GM23248 (cell line): ENCODE results near the gene LRMDA. TPM values are rescaled to one million over a fixed set of nuclear protein-coding genes. Genes with fewer than 3 reads are reported as not detected.

Experiments used
- DNase-seq: peaks from one replicate; pipeline ENCODE4 v3.0.0-alpha.2; 2015
- H2AFZ ChIP-seq: fragments of 200-600 bp; sonication (generic); 2 replicates; pipeline ENCODE4 v1.6.1; 2016; ENCODE audit warnings: antibody characterized with exemption
- H3F3A ChIP-seq: fragments of 200-600 bp; sonication (generic); 2 replicates; pipeline ENCODE4 v1.6.1; 2016; ENCODE audit warnings: mild to moderate bottlenecking, antibody characterized with exemption, mixed run types; ENCODE audit not compliant: insufficient read depth
- H3K27ac ChIP-seq: fragments of 200-600 bp; sonication (generic); 2 replicates; pipeline ENCODE4 v1.5.1; 2016; ENCODE audit warnings: mild to moderate bottlenecking
- H3K27me3 ChIP-seq: fragments of 200-600 bp; sonication (generic); replicated peaks from 2 replicates; pipeline ENCODE4 v1.6.1; 2016; ENCODE audit warnings: mild to moderate bottlenecking; ENCODE audit not compliant: insufficient read depth
- H3K36me3 ChIP-seq: fragments of 200-600 bp; sonication (generic); 2 replicates; pipeline ENCODE4 v1.6.1; 2016; ENCODE audit warnings: low read depth, mild to moderate bottlenecking
- H3K4me1 ChIP-seq: fragments of 200-600 bp; sonication (generic); 2 replicates; pipeline ENCODE4 v1.6.1; 2016; ENCODE audit warnings: mild to moderate bottlenecking; ENCODE audit not compliant: insufficient read depth
- H3K4me2 ChIP-seq: fragments of 200-600 bp; sonication (generic); one replicate; pipeline ENCODE4 v1.6.1; 2016; ENCODE audit warnings: mild to moderate bottlenecking; ENCODE audit not compliant: unreplicated experiment
- H3K4me3 ChIP-seq: fragments of 200-600 bp; sonication (generic); 2 replicates; pipeline ENCODE4 v1.5.1; 2016; ENCODE audit warnings: mild to moderate bottlenecking
- H3K79me2 ChIP-seq: fragments of 200-600 bp; sonication (generic); 2 replicates; pipeline ENCODE4 v1.6.1; 2016; ENCODE audit warnings: mild to moderate bottlenecking; ENCODE audit not compliant: insufficient read depth
- H3K9ac ChIP-seq: fragments of 200-600 bp; sonication (generic); 2 replicates; pipeline ENCODE4 v1.6.1; 2016; ENCODE audit warnings: mild to moderate bottlenecking
- H3K9me2 ChIP-seq: fragments of 200-600 bp; sonication (generic); 2 replicates; pipeline ENCODE4 v1.6.1; 2016; ENCODE audit warnings: mixed run types, mild to moderate bottlenecking, moderate library complexity; ENCODE audit not compliant: insufficient read depth
- H3K9me3 ChIP-seq: fragments of 200-600 bp; sonication (generic); one replicate; pipeline ENCODE4 v1.6.1; 2017; ENCODE audit warnings: low read depth
- H4K20me1 ChIP-seq: fragments of 200-600 bp; sonication (generic); 2 replicates; pipeline ENCODE4 v1.6.0; 2016; ENCODE audit not compliant: insufficient read depth
- EZH2 ChIP-seq: fragments of 200-600 bp; sonication (generic); IDR thresholded peaks from 2 replicates; pipeline ENCODE4 v1.6.1; 2018; ENCODE audit warnings: antibody characterized with exemption, mild to moderate bottlenecking; ENCODE audit not compliant: insufficient read depth, poor library complexity, severe bottlenecking
- EZH2phosphoT487 ChIP-seq: fragments of 200-600 bp; sonication (generic); IDR thresholded peaks from 2 replicates; pipeline ENCODE4 v1.6.1; 2018; ENCODE audit warnings: antibody characterized with exemption, moderate library complexity, mild to moderate bottlenecking, low read depth; ENCODE audit not compliant: insufficient read depth
- WGBS, 2 experiments: methylation state at CpG; one replicate each; pipeline ENCODE4 v1.1.6; 2015 to 2017; ENCODE audit warnings: low lambda C conversion rate in 2 of 2, low coverage in 1 of 2; ENCODE audit errors: missing lambda C conversion rate in 2 of 2; 5-methylcytosine and 5-hydroxymethylcytosine counted together
- in situ Hi-C: fragments of 300-500 bp; cut with MboI; formaldehyde crosslinking; loops from 2 replicates; pipeline ENCODE4 v1.15.0; 2020
- polyA plus RNA-seq: library from polyadenylated mRNA; unstranded; fragments of >200 nt; fragmentation: Nextera tagmentation; extraction: Ambion mirVana; gene quantifications from 2 replicates; pipeline ENCODE4 v1.2.1, GENCODE V29; 2016
- total RNA-seq: library from RNA; depleted of rRNA; stranded (reverse); fragments of >200 nt; shearing (Covaris generic); gene quantifications from 2 replicates; pipeline ENCODE4 v1.2.3, GENCODE V29; 2014

The LRMDA gene
- total and polyA plus RNA-seq, 2 experiments from 2014 or later, result 2.6 TPM; not detected in 1

- H4K20me1 ChIP-seq, result no peaks in the 10 kb centered on the region
- H3K9me3 ChIP-seq, result peaks cover 3% of the 10 kb centered on the region
- no peaks in the 10 kb centered on the region for H3K79me2 ChIP-seq
- 0 out of 2 replicates have a peak, but pooled peaks cover 4% of the 10 kb centered on the region for H3K4me1 ChIP-seq
- TF ChIP-seq EZH2phosphoT487 (no peak), EZH2 (no peak)
- H3K27me3 ChIP-seq, result no peaks in the 10 kb centered on the region
- no peak overlapping the region for H3K4me2 ChIP-seq
- H3K9me2 ChIP-seq, result no peaks in the 10 kb centered on the region
- H3F3A ChIP-seq, result peaks cover 22% of the 10 kb centered on the region
- DNase-seq, result no peak
- in situ Hi-C loops, result no loop called here
- no peak overlapping the region for H3K4me3 ChIP-seq
- H3K27ac ChIP-seq, result 0 out of 2 replicates have a peak overlapping the region, but pooled peaks have one; percentile 20
- no peak overlapping the region for H3K9ac ChIP-seq
- H2AFZ ChIP-seq, result no peak overlapping the region
- no peaks in the 10 kb centered on the region for H3K36me3 ChIP-seq
These were observed 1059.8 kb downstream of the LRMDA start for GRCh38 chr10:76491216-76491615.

- Histone ChIP-seq H2AFZ (no peak overlapping the region), H3K4me2 (no peak overlapping the region), H3K4me1 (0 out of 2 replicates have a peak, but pooled peaks cover 4% of the 10 kb centered on the region), H3F3A (peaks cover 22% of the 10 kb centered on the region), H3K9me2 (no peaks in the 10 kb centered on the region), H3K27me3 (no peaks in the 10 kb centered on the region), H3K9ac (no peak overlapping the region), H3K9me3 (peaks cover 3% of the 10 kb centered on the region), H3K79me2 (no peaks in the 10 kb centered on the region), H4K20me1 (no peaks in the 10 kb centered on the region), H3K4me3 (no peak overlapping the region), H3K27ac (peak overlapping the region; percentile 44), H3K36me3 (no peaks in the 10 kb centered on the region)
- in situ Hi-C loops, result no loop called here
- DNase-seq, result peak; percentile 87
- whole genome bisulfite sequencing, 2 experiments, result 6 to 8% methylated on average over 3 of the region's 3 CpGs
- TF ChIP-seq EZH2phosphoT487 (no peak), EZH2 (no peak)
These were observed 1060.6 kb downstream of the LRMDA start for GRCh38 chr10:76492026-76492425.

GRCh38 chr10:76492678-76493472 lies 1061.5 kb downstream of the LRMDA start:
- Histone ChIP-seq H3K4me3 (no peak overlapping the region), H3K79me2 (no peaks in the 10 kb centered on the region), H3K9me3 (peaks cover 2% of the 10 kb centered on the region), H3K4me2 (no peak overlapping the region), H3K9ac (no peak overlapping the region), H3K36me3 (no peaks in the 10 kb centered on the region), H3K27ac (peak overlapping the region; percentile 44), H3K9me2 (no peaks in the 10 kb centered on the region), H2AFZ (no peak overlapping the region), H3F3A (peaks cover 22% of the 10 kb centered on the region), H3K27me3 (no peaks in the 10 kb centered on the region), H3K4me1 (0 out of 2 replicates have a peak, but pooled peaks cover 4% of the 10 kb centered on the region), H4K20me1 (no peaks in the 10 kb centered on the region)
- in situ Hi-C loops, result no loop called here
- no peak for DNase-seq
- no peak for TF ChIP-seq EZH2
- TF ChIP-seq EZH2phosphoT487, result no peak
- 75 to 86% methylated on average over 5 of the region's 5 CpGs for WGBS, 2 experiments

GRCh38 chr10:76497666-76498065 lies 1066.2 kb downstream of the LRMDA start:
- no peaks in the 10 kb centered on the region for H3K9me3 ChIP-seq
- H3K79me2 ChIP-seq, result no peaks in the 10 kb centered on the region
- no peaks in the 10 kb centered on the region for H3K4me1 ChIP-seq
- H3K27me3 ChIP-seq, result no peaks in the 10 kb centered on the region
- DNase-seq, result no peak
- no peak overlapping the region for H2AFZ ChIP-seq
- no peak overlapping the region for H3K9ac ChIP-seq
- H3K27ac ChIP-seq, result no peak overlapping the region
- no peaks in the 10 kb centered on the region for H4K20me1 ChIP-seq
- no peaks in the 10 kb centered on the region for H3K36me3 ChIP-seq
- no peaks in the 10 kb centered on the region for H3K9me2 ChIP-seq
- no peak overlapping the region for H3K4me2 ChIP-seq
- TF ChIP-seq EZH2phosphoT487 (no peak), EZH2 (no peak)
- H3K4me3 ChIP-seq, result no peak overlapping the region
- in situ Hi-C loops, result no loop called here
- peaks cover 5% of the 10 kb centered on the region for H3F3A ChIP-seq

- Histone ChIP-seq H3K4me2 (no peak overlapping the region), H3K27ac (no peak overlapping the region), H3F3A (no peaks in the 10 kb centered on the region; the same call in 1 of the 2 replicates), H3K27me3 (0 out of 2 replicates have a peak, but pooled peaks cover 4% of the 10 kb centered on the region), H3K36me3 (no peaks in the 10 kb centered on the region), H3K9me3 (no peaks in the 10 kb centered on the region), H3K79me2 (no peaks in the 10 kb centered on the region), H3K9ac (no peak overlapping the region), H2AFZ (no peak overlapping the region), H3K4me3 (no peak overlapping the region), H4K20me1 (no peaks in the 10 kb centered on the region), H3K9me2 (no peaks in the 10 kb centered on the region), H3K4me1 (no peaks in the 10 kb centered on the region)
- TF ChIP-seq EZH2phosphoT487, result no peak
- TF ChIP-seq EZH2, result no peak
- in situ Hi-C loops, result no loop called here
- DNase-seq, result no peak
- 67 to 77% methylated on average over 1 of the region's 1 CpG for WGBS, 2 experiments
These were observed 1073.4 kb downstream of the LRMDA start for GRCh38 chr10:76504823-76505222.
